Inferior parietal cortex (tissue), 1 donor: ENCODE measurements around the gene OFD1.

Experiments used
- DNase-seq: peaks from one replicate; pipeline ENCODE4 v3.0.0-alpha.2; 2016; ENCODE audit errors: extremely low spot score

The OFD1 gene

DNA sequence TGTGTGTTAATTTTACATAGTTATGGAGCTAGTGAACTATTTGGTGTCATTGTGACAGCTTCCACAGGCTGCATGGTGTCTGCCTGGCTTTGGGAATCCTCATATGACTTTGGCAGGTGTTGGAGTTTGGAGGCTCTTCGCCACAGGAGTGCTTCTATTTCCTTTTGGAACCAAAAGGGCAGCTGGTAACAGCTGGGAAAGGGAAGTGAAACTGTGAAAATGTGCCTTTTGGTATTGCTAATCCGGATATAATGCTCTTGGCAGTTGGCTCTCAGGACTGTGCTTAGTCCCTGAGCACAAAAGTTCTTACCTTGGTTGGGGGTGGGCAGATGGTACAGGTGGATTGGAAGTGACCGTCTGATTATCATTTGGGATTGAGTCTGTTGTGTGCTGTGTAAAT is 18.1 kb downstream of the OFD1 start:
- no peak for DNase-seq

DNA sequence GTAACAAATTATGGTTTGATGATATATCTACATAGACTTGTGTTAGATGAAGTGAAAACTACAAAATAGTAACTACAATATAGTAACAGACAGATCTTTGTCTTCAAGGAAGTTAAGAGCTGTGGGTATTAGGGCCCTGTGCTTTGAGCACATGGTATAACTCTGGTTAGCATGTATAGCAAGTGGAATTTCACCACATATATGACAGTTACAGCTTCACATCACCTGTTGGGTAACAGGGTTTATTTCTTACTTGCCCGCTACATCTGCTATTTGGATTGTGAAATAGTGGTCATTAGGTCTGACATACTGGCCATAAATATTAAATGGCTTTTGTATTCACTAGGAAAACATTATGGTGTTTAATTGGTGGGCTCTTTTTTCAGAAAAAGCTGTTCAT is 20.2 kb downstream of the OFD1 start:
- no peak for DNase-seq

DNA sequence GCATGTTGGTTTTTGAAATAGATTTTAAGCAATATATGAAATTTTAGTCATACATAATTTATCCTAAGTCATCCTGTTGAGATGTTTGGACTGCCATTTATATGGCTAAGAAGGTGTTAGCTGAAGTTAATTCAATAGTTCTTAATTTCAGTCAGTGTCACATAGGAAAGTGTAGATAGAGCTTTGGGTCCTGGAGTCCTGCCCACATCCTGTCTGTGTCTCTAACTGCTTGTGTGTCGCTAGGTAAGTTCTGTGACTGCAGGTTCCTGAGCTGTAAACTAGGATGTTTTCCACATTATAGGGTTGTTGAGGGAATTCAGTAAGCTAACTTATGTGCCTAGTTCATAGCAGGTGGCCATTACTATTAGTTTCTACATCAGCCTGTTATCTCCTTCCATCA is 20.7 kb downstream of the OFD1 start:
- no peak for DNase-seq

DNA sequence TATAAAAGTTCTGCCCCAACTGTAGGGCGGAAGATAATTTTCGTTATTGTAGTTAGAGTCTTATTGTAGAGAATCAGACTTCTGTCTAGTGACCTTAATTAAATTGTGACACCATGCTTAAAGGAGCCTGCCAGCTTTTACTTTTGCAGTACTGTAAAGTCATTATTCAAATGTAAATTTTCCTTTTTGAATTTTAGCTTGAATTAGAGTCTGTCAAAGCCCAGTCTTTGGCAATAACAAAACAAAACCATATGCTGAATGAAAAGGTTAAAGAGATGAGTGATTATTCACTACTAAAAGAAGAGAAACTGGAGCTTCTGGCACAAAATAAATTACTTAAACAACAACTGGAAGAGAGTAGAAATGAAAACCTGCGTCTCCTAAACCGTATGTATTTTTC is 21.8 kb downstream of the OFD1 start:
- DNase-seq: no peak

DNA sequence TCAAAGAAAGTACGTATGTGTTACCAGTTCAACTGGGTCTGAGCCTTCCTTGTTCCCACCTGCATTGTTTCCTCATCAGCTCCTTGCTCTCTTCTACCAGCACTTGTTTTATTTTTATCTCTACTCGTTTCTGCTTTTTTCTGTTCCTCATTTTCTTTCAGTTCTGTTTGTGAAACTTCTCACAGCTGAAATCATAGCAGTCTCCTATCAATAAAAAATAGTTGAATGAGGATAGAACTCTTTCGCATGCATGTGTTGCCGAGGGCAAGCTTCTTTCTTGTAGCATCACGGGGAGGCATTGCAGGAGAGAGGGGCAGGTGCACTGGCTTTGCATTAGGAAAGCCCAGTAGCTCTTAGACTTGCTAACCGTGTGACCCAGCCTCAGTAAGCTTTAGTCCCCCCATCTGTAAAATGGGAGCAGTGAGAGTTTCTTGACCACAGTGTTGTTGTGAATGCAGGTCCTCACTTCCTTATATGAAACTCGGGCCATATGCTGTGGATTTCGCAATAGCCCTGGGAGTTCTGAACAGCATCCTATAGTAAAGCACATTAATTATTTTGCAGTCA is 24.7 kb downstream of the OFD1 start:
- peak; percentile 1 for DNase-seq

DNA sequence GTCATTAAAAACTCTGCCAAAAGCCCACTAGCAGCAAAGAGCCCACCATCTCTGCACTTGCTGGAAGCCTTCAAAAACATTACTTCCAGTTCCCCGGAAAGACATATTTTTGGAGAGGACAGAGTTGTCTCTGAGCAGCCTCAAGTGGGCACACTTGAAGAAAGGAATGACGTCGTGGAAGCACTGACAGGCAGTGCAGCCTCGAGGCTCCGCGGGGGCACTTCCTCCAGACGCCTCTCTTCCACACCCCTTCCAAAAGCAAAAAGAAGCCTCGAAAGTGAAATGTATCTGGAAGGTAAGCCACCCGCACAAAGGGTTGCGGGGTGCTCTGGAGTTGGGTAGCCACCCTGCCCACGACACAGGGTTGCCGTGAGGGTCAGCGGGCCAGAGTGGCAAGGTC is 25.9 kb downstream of the OFD1 start:
- DNase-seq: no peak

DNA sequence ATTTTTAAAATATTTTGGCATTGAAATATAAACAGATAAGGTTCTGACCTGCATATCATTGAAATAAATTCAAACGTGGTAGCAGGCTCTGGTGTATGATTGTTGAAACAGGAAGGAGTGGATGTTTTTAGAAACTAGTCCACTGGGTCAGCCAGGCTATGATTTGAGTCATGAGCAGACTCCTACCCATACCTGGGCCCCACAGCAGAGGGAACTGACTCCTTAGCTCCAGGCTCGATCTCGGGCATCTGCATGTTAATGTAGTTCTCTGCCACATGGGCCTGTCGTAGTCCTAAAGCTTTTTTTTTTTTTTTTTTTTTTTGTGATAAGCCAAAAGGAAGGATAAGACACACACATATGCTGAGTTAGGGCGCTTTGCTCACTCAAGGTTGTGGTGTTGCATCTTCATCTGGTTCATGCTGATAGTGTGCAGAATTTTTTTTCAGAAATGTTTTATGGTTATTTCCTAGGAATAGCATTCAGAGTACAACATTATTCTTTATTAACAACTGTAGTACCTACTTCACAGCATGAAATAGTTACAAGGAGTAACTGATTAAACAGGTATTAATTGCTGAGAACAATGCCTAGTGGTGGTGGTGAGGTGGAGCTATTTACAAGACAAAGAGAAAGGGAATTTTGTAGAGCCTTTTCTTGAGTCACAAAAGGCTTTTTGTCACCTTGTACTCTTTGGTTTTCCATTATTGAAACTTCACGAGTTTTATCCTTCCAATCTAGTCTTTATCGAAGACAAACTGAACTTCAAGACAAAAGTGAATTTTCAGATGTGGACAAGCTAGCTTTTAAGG is 27.3 kb downstream of the OFD1 start:
- DNase-seq: no peak

DNA sequence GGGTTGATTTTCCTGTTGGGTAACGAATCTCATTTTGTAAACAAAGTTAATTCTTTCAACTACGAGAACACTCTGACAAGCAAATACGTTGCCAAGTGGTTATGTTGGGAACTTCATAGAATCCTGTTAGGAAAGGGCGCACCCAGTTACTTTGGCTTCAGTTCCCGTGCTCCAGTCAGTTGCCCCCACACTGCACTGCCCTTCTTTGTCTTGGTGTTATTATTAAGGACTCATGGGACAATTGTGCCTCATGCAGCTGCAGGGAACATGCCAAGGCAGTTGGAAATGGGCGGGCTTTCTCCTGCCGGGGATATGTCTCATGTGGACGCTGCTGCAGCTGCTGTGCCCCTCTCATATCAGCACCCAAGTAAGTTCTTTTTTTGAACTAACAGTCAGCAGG is 28.9 kb downstream of the OFD1 start:
- no peak for DNase-seq

DNA sequence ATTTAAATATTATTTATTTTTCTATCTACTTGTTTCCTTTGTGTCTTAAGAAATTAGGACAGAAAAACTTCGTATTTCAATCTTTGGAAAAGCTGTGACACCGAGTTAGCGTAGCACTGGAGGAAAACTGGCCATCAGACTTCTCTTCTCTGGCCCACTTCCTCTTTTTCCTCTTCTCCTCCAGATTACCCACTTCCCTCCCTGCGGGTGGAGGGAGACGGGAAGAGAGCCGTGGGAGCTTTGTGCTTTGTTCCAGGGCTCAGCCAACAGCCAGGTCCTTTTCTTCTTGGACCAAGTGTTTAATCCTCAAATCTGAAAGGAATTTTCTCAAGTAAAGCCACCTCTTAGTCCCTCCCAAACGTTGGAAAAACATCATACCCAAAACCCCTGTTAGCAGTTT is 29.7 kb downstream of the OFD1 start:
- no peak for DNase-seq

DNA sequence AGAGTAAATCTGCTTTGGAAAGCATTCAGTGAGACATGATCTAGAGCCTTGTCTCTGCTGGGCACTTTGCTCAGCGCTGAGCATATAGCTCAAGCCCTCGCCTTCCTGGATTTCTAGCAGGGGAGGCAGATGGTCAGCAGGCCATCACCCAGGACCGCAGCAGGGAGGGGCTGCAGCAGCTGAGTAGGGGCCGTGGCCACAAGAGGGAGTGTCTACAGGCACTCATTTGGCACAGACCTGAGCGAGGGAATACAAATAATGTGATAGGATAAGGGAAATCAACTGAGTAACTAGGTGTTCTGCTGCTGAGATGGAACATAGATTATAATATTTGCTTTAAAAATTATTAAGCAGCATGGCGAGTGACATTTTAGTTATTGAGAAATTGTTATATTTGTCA is 30.2 kb downstream of the OFD1 start:
- DNase-seq: no peak

DNA sequence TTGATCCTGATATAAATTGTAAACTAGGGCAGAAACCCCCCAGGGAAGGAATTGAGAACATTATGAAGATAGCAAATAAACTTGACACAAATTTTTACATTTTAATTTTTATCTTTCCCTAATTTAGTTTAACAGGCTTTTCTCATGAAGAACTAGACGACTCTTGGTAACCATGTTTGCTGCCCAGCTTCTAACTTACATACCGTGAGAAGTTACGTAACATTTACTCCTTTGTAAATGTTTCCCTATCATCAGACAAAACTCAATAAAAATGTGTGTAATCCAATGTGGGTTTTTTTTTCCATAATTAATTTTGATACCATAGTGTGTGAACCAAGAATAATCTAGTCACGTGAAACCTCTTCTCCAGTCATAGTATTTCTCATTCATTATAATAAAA is 34.4 kb downstream of the OFD1 start:
- DNase-seq: no peak

DNA sequence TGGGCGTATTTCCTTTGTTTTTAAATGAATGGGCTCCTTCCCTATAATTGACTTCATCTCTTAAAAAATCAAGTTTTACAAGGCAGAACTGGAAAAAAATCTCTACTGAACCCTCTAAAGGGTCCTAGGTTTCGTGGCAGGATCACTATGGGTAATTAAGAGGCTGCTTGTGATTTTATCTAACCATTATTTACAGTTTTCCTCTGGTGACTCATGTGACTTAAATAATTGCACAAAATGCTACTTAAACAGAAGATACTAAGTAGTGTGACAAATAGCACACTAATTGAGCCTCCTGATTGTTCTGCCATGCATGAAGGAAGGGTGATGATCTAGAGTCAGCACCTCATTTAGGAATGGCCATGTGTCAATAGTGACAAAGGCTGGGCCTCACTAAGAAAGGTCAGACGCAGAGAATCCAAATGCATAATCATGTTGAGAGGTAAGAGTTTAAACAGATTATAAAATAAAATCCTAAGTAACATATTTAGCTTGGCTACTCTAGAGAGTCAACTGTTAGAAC is 35.5 kb downstream of the OFD1 start:
- DNase-seq: no peak

DNA sequence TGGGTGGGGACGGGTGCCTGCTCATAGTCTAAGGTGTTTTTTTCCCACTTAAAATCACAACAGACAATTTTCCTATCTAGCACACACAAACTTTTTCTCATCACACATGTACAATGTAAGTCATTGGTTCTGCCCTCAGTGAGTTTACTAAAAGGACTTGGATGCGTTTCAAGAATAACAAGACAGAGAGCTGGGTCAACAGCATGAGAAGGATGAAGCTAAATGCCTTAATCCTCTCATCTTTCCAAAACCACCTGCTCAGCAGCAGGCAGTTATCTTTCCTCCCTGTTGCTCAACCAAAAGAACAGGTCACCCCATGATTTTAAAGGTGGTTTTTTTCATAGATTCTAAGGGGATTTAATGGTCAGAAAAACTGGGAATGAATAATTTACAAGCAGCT is 40.1 kb downstream of the OFD1 start:
- DNase-seq: no peak

DNA sequence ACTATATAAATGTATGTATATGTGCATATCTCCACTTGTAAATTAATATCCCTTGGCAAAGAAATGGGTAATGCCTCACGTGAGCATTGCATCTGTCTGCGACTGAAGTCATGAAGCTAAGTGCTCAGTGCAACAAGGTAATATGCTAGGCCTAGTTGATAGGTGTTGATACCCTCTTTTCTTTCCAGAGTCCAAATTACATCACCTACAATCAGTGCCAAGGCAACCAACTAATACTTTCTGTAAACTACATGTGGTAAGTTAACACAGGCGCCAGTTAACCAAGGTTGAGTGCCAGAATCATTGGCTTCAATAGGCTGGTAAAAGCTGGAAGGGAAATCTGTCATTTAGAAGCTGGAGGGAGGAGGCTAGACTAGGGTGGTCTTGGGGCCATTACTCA is 41.3 kb downstream of the OFD1 start:
- no peak for DNase-seq

DNA sequence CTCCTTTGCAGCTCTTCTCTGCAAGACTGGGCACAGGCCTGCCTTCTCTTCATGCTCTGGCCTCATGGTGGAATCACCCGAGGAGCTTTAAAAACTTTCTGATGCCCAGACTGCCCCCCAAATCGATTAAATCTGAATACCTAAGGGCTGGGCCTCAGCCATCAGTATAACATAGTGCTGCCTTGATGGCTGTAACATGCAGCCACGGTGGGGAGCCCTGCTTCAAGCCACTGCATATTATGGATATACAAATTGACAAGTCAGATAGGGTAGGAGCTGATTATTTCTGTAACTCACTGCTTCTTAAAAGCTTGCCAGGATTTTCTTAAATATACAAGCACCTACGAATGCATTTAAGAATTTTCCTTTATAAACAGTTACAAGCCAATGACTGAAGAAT is 41.8 kb downstream of the OFD1 start:
- no peak for DNase-seq

DNA sequence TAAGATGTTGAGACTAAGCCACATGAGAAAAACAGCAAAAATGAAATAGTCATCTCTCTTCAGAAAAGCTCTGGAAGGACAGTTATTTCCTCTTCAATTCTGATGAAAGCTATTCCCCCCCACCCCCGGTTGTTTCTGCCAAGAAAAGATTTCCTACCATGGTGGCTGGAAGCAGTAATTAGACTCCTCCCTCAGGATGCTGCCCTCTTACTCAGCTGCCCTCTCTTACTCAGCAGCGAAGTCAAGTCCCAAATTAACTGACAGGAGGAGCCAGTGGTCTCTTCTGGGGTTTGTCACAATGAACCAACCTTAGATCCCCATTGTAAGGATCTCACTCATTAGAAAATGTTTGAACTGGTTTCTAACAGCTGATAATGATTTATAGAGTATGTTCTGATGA is 44.4 kb downstream of the OFD1 start:
- no peak for DNase-seq

DNA sequence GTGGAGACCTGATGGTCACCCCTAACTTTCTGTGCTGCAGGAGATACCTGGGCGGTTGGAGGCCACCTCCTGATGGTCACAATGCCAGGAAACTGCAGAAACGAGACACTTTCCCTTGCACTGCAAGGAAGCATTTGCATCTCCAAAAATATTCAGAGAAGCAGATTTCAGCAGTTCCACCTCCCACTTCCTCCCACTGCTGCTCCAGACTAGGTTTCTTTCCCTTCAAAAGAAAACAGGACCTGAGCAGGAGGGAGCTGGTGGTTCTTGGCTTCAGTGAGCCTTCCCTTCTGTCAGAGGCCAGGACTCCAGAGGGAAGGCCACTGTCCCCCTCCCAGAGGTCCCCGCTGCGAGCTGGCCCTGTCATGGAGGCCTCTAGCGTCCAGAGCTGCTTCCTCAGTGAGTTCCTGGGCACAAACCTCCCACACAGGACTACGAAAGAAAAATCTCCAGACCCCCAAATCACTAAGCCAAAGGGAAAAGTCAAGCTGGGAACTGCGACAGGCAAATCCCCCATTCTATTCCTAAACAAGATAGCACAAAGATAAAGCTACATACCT is 46.4 kb downstream of the OFD1 start:
- DNase-seq: no peak

DNA sequence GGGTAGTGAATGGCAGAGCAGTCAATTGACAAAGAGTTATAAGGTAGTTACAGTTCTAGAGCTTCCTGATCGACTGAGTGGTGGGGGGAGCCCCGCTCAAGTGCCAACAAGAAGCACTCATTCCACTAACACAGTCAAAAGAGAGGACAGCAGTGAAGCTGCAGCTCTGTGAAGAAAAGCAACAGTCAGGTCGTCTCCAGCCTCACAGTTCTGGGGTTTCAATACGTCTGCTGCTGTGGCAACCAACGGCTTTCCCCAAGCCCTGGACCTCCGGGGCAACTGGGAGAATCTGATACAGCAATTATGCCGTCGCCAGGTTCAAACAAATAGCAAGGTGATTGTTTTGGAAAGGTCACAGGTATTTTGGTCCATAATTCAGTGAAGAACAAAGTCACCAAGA is 51.5 kb downstream of the OFD1 start:
- DNase-seq: no peak

DNA sequence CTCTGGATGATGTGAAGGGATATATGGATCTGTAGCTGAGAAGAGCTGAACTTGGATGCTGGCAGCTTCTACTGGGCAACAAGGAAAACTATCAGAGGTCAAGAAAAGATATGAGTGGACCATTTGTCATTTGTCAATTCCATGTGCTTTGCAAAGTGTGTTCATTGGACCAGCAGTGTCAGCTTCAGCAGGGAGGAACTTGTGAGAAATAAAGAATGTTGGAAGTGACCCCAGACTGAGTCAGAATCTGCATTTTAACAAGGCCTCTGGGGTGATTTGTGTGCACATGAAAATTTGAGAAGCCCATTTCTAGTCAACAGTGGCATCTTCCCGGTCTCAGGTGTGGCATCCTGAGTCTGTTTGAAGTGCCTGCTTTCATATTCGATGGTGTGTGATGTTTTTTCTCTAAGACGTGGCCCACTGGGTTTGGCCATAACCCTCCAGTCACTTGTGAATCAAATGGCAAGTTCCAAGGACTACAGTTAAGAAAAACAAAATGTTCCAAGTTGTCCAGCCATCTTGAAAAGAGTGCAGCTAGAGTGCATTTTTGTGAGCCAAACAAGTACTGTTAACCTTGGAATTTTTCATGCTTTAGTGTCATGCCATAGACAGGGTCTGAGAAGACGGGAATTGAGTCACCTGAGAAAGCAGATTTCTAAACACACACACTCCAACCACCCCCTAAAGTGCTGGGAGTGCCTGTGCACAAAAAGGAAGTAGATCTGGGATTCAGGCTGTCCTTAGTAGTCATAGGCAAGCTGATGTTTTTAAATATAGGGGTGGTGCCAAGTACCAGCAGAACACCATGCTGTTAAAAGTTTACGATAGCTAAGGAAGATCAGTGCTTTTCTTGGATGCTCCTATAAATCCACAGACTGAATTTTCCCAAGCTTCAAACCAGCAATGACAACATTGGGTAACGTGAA is 55.9 kb downstream of the OFD1 start:
- no peak for DNase-seq

DNA sequence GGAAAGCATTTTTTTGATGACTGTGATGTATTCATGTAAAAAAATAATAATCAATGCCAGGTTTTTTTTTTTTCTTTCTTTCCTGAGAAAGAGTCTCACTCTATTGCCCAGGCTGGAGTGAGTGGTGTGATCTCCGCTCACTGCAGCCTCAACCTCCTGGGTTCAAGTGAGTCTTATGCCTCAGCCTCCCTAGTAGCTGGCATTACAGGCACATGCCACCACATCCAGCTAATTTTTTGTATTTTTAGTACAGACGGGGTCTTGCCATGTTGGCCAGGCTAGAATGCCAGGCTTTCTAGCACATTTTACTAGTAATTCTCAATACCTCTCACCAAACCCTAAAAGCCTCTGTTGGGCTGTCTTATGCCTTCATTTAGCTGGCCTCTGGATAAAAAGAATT is 56.6 kb downstream of the OFD1 start:
- no peak for DNase-seq

DNA sequence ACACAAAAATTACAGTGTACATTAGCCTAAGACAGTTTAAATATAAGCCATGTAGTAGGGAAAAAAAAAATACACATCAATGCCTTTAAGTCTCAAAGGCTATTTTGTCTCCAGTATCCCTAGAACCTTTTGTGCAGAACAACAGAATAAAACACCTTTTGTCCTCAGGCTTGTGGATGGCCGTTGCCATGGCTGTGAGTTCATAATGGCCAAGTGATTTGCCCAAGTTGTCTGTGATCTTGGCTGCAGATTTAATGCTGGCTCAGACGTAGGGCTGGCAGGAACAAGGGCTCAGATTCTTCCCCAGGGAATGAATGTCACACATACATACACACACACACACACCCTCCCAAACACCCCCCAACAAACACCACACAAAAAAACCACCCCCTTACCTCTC is 57.0 kb downstream of the OFD1 start:
- peak; percentile 57 for DNase-seq

DNA sequence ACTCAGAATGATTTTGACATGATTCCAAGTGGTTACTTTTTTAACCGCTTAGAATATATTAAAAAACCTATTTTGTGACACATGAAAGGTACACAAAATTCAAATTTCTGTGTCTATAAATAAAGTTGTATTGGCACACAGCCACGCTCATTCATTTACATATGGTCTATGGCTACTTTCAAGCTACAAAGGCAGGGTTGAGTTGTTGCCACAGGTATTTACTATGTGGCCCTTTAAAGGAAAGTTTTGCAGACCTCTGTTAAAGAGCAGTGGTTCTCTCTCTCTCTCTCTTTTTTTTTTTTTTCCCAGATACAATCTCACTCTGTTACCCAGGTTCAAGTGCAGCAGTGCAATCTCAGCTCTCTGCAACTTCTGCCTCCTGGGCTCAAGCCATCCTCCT is 59.3 kb downstream of the OFD1 start:
- no peak for DNase-seq
